ELF-1 (cell line): ENCODE data around the gene SMC3.
A peak's percentile ranks its signal among the peaks of the same experiment; 100 is the strongest.

Source experiments
- DNase-seq: peaks from one replicate; pipeline ENCODE4 v3.0.0-alpha.2; 2016; ENCODE audit warnings: low read depth, low spot score

Gene SMC3

DNA sequence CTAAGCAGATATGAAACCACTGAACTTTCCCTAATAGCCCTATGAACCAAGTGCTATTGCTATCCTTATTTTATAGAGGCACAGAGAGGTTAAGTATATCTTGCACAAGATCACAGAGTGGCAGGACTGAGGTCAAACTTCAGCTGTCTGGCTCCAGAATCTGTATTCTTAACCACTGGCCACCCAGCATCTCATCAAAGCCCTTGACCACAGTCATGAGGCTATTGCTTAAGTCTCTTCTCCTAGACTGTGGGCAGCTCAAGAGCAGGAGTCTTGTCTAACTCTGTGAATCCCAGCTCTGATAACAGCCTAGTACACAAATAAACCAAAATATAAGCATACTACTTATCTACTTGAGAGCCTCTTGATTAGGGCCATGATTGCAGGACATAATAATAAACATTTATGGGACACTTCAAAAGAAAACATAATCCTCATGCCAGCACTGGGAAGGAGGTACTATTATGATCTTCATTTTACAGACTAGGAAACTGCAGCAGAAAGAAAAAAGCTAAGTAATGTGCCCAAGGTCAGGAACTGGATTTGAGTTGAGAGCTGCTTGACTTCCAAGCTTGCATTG, 22.4 kb upstream of the SMC3 start:
- DNase-seq = no peak

DNA sequence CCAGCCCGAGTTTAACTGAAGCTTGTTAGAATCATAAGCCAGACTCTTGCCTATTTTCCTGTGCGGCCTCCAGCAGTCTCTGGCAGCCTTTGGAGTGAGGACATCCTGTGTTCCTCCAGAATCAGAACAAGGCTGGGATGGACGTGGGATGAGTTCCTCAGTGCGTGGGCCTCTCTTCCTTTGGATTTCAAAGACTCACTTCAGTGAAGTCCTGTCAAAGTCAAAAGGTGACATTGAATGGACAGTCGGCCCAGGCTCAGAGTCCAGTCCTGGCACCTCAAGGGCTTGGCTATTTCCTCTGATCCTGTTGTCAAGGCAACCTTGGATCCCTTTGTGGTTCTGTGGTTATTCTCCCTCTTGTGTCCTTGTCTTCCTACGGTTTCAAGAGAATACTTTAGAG, 21.4 kb upstream of the SMC3 start:
- DNase-seq = no peak

DNA sequence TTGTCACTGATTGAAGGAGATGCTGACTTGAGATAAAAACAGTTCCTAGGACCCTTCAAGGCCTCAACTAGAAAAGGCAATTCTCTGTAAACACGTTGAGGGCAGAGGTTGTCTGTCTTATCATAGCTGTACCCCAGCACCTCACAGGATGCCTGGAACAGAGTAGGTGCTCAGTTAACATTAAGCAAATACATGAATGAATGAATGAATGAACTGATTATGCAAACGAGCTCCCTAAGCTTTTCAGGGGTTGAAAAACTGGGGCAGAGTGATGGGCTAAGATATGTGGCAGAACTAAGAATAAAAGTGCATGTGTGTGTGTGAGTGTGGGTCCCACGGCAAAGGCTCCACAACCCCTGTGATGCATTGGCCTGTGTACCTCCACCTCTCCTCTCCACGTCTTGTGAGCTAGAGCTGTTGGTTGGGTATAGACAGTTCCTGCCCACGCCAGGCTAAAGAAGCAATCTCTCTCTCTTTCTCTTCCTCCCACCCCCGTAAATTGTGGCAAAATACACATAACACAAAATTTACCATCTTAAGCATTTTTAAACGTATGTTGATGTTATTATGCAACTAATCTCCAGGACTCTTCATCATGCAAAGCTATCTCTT, 20.9 kb upstream of the SMC3 start:
- no peak for DNase-seq

DNA sequence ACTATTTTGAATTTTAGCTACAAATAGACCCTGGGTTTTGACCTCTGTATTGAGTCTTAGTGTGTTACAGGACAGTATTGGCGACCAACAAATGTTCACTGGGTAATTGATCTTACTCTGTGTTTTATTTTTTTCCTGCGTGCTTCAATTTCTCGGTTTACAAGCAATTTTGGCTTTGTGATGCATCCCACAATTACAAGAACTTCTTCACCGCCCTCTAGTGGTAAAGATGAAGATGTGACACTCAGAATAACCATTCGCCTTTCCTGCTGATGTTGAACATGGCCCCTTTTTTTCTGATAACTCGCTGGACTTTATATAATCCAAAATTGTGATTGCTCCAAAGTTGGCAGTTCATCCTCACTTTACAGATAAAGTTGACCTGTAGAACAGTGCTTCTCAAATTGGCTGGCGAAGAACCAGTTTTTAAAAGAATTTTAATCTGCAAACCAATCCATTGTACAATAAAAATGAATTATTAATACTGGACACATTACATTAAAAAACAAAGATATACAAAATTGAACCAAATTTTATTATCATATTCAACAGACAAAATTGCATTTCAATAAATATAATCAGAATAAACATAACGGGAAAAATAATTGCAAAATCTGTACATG, 20.2 kb upstream of the SMC3 start:
- no peak for DNase-seq

DNA sequence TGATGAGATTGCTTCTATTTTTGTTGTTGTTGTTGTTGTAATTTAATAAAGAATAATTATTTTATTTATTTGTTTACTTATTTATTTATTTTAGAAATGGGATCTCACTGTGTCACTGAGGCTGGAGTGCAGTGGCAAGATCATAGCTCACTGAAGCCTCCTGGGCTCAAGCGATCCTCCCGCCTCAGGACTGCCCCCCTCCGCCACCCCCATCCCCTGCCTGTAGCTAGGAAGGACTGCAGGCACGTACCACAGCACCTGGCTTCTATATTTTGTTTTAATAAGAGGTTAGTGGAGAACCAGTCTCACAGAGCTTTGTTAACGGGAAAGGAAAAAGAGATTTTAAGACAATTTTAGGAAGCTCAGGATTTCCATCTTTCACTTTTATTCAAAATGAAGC, 19.5 kb upstream of the SMC3 start:
- no peak for DNase-seq

DNA sequence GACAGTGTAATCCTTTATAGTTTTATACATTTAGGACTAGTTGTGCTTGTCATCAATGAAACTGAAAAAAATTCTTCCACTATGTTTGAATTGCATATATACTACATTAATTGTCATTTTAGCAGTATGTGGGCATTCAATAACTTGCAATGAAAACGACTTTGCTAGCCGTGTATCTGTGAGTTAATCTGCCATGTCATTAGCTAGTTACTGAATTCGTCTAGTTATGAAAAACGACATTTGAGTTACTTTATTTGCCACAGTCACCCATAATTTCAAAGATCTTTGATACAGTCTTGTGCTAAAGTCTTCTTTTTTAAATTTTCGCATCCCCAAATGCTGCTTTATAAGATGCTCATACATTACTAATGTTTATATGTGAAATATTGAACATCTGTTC, 18.3 kb upstream of the SMC3 start:
- no peak for DNase-seq

DNA sequence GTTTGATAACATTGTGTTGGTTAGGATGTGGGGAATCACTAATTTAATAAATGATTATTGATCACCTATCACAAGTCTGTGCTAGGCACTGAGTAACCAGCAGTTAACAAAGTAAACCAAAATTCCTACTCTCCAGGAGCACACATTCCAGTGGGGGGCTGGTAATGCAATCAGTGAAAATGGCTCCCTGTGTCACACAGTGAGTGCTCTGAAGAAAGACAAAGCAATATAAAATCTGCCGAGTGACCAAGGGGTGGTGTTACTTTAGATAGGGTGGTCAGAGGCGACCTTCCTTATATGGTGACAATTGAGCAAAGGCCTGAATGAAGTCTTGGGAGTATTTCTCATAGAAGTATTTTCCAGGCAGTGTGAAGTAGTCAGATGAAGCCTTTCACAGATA, 13.6 kb upstream of the SMC3 start:
- DNase-seq = peak; percentile 42

DNA sequence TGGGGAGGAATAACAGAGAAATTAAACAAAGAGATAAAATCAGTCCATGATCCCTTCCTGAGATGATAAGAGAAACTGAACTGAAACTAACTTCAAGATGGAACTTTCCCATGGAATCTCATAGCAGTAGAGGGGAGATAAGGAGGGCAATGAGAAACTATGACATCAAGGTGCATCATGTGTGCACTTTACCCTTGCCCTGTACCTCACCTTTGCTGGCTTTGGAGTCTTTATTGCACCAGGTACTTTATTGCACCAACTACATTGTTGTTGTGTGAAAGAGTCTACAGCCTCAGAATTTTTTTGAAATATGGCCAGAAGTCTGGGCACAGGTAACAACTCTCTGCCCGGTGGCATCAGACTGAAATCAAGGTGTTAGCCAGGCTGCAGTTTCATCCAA, 11.2 kb upstream of the SMC3 start:
- DNase-seq = no peak

DNA sequence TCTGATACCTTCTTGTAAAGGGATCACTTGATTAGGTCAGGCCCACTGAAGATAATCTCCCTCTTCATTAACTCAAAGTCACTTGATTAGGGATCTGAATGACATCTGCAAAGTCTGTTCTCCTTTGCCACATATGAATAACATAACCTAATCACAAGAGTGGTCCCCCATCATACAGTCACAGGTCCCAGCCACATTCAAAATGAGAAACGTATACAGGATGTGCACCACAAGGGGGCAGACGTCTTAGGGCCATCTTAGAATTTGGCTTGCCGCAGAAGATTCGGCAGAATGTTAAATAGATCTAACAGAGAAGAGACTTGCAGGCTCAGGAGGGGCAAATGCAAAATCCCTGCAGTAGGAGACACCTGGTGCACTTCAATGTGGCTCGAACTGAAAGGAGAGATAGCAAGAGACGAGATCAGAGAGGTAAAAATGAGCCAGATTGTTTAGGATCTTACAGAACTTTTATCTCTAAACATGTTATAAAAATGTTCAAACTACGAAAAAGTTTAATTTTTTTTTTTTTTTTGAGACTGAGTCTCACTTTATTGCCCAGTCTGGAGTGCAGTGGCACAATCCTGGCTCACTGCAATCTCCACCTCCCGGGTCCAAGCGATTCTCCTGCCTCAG, 10.4 kb upstream of the SMC3 start:
- DNase-seq = peak; percentile 55

DNA sequence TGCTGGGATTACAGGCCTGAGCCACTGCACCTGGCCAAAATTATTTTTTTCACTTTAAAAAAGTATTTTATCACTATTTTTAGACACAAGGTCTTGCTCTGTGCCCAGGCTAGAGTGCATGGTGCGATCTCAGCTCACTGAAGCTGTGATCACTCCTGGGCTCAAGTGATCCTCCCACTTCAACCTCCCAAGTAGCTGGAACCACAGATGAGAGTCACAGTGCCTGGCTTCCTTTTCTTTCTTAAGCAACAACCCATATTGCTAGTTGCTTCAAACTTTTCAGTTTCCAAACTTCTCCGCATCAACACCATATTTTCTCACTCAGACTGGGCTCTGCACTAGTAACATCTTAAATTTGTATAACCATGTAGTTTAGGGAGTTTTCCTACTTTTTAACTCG, 9.5 kb upstream of the SMC3 start:
- DNase-seq = no peak

DNA sequence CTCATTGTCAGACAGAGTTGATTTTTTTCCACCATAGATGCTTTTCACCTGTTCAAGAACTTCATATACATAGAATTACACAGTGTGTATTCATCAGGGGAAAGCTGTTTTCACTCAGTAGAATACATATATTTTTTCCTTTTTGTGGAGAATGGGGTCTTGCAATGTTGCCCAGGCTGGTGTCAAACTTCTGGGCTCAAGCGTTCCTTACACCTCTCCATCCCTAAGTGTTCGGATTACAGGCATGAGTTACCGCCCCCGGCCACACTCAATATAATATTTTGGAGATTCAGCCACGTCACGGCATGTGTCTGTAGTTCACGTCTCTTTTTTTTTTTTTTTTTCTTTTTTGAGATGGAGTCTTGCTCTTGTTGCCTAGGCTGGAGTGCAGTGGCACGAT, 7.5 kb upstream of the SMC3 start:
- no peak for DNase-seq

DNA sequence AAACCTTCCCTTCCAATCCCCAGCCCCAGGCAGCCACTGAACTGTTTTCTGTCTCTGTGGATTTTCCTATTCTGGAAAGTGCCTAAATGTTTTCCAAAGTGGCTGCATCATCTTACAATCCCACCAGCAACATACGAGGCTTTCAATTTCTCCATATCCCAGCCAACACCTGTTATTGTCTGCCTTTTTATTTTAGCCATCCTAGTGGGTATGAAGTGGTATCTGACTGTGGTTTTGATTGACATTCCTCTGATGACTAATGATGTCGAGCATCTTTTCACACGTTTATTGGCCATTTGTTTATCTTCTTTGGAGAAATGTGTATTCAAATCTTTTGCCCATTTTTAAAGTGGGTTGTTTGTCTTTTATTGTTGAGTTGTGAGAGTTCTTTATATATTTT, 6.2 kb upstream of the SMC3 start:
- no peak for DNase-seq

DNA sequence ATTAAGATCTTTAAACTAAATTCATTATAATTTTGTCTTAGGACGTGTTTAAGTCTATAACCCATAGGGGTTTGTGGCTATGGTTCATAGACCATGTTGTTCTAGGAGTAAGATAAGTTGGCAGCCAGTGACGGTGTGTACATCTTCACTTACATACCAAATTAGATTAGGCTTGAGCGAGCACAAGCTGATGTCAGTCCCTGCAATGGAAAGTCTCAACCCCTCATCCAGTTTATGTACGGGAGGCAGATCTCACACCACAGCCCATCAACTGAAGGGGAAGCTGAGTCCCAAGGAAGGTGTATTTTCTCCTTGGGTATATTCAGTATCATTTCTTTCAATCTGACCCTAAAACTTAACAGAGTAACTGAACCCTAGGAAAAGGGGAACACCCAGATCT, 5.1 kb upstream of the SMC3 start:
- DNase-seq = no peak

DNA sequence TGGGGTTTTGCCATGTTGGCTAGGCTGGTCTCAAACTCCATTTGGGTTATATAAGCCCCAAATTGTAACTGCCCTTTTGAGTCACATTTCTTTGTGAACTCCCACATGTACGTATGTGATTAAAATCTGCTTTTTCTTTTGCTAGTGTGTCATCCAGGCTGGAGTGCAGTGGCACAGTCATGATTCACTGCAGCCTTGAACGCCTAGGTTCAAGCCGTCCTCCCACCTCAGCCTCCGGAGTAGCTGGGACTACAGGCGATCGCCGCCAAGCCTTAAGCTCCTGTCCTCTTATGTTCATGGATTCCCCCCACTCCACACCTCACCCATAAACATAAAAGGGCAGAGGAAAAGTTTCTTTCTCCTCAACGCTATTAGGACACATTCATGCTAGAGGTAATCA, 4.4 kb upstream of the SMC3 start:
- DNase-seq = no peak

DNA sequence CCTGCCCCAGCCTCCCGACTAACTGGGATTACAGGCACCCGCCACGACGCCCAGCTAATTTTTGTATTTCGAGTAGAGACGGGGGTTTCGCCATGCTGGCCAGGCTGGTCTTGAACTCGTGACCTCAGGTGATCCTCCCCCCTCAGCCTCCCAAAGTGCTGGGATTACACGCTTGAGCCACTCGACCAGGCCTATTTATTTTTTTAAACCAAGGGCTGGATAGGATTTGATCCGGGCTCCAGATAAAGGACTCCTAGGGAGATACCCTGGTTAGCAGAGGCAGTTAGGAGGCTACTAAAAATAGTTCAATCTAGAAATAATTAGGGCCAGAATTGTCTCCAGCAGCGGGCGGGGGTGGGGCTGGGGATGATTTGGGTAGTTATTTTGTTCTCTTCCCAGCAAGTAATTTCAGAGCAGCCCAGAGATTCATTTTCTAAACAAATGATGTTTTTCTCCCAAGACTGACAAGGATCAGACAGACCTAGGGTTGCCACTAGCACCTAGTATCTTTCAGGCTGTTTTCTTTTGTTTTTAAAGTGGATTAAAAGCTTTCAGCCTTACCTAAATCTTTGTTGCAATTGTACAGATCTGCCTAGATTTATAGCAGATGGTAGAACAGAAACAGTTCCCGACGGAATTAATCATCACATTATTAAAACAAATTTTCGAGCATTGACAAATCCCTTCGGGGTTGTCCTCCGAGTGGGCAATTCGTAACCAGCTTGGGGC, 859 bp upstream of the SMC3 start:
- peak; percentile 61 for DNase-seq

DNA sequence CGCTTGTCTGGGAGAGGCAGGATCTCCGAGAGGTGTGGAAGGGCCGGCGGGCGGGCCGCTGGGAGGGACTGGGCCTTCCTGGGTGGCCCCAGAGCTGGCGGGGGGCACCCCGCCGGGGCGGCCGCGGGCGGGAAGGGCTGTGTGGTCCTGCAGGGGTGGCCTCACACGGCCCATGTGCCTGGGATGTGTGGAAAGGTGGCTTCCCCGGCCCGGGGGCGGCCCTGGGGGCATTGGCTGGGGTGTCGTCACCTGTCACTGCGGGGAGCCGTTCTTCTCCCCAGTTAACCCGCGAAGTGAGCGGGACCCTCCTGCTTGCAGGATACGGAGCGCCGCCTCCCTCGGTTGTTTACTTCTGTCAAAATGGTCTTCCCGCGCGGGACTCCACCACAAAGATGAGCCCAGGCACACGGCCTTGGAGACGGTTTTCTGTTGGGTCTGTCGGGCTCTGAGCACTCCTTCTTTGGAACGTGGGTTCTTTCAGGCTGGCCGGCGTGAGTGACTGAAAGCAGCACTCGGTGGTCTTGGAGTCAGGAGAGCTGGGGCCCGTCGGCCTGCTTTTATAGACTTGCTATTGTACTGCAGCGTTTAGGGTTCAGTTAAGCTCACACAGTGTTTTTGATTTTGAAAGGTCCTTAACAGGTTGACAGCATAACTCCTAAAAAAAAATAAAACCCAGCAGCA, 700 bp downstream of the SMC3 start:
- DNase-seq = peak; percentile 85

DNA sequence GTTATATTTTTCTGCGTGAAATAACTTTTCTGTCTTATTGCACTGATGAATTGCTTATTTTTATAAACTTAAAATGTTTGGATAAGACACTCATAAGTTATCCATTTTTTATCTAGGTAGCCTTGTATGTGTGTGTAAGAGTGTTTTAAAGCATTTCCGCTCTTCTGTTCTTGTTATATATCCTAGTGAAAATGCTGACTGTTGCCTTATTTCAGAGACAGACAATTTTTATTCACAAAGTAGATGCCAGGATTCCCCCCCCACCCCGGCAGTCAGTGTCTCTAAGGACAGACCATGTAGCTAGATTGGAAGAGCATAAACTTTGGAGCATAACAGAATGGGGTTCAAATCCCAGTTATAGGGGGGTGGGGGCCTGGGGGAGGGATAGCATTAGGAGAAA, 1.6 kb downstream of the SMC3 start:
- no peak for DNase-seq

DNA sequence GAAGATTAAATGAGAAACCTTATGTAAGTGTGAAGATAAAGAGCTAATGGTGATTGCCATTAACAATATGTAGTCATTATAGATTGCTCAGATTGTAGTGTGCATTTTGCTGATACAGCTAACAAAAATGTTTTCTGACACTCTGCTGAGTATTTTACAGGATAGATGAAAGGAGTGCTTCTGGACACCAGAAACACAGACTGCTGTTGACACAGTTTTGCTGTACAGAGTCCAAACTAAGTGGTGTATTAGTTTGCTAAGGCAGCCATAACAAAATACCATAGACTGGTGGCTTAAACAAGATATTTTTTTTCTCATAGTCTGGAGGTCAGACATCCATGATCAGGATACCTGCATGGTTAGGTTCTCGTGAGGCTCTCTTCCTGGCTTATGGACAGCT, 2.2 kb downstream of the SMC3 start:
- no peak for DNase-seq

DNA sequence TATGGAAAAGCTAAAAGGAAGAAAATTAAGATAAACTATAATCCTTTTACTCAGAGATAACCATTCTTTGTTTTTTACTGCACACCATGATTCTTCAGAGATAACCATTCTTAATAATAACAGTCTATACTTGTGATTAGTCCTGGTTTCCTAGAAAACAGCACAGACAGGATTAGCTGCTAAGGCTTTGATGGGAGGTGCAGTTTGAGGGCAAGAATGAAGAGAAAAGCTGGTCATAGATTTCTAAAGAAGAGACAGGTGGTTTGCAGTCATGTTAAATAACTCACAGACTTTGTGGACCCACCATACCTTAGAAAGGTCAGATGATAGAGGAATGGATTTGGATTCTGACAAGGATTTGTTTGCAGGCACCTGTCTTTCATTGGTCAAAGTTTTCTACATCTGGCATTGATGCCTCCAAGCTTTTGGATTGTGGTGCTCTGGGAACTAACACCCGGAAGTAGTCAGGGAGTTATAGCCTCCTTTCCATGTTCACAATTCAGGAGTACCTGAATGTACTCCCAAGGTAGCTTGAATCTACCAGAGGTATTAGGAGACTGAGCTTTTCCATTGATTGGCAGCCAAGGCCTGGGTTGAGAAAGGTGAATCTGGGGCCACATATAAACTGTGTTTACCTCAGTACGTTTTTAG, 3.7 kb downstream of the SMC3 start:
- no peak for DNase-seq

DNA sequence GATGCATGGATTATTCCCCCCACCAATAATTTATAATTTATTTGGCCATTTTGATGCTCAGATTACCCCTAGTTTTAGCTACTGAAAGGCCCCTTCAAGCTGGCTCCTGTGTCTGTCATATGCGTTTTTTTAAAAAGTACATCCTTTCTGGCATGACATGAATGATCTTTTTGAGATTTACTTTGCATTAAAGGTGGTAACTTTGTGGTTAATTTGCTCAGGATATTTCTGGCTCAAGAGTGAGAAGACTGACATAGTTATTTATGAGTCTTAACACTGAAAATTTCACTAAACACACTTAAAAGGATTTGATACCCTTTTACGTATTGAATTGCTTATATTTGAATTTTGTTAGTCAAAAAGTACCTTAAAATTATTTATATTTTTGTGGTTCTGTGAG, 5.4 kb downstream of the SMC3 start:
- DNase-seq = no peak

DNA sequence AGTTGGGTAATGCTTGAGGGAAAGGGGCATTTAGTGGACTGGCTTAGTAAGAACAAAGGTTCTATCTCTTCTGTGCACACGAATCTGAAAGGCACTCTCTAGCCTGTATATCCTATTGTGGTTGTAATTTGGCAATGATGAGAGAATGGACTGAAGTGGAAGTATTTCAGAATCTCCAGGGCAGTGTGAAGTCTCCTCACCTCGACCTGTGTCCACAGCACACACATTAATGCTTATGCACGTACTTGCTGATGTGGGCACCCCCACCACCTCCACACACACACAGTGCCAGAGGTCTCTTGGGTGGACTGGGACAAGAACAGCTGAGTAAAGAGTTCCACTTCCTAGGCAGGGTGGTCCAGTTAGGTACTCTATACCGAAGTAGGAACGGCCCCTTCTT, 6.9 kb downstream of the SMC3 start:
- no peak for DNase-seq
